GM19324 (cell line): ENCODE measurements around the gene BCL2L13.
"Not testable (repeated sequence)": the region's sequence is repeated elsewhere in the genome, so short reads cannot be mapped to it uniquely, and the experiment has no call there.

ENCODE experiments used
- ATAC-seq: cut with Tn5 transposase; IDR thresholded peaks from one replicate; pipeline ENCODE4 v1.9.1; 2021; ENCODE audit warnings: mild to moderate bottlenecking, moderate library complexity; ENCODE audit not compliant: unreplicated experiment, low FRiP score

Gene BCL2L13

GRCh38 chr22:17634696-17635095 is 3.9 kb upstream of the BCL2L13 start:
- no peak for ATAC-seq

- ATAC-seq: not testable (repeated sequence)
Observed at GRCh38 chr22:17636850-17637249, 1.7 kb upstream of the BCL2L13 start.

GRCh38 chr22:17637490-17638181 is 921 bp upstream of the BCL2L13 start:
- ATAC-seq: no peak

- no peak for ATAC-seq
Observed at GRCh38 chr22:17638182-17638431, 450 bp upstream of the BCL2L13 start.

GRCh38 chr22:17639247-17639741 is 737 bp downstream of the BCL2L13 start:
- ATAC-seq: no peak

- ATAC-seq: no peak
Observed at GRCh38 chr22:17641269-17641668, 2.7 kb downstream of the BCL2L13 start.

GRCh38 chr22:17642357-17642756 is 3.8 kb downstream of the BCL2L13 start:
- not testable (repeated sequence) for ATAC-seq

- no peak for ATAC-seq
Observed at GRCh38 chr22:17647452-17647851, 8.9 kb downstream of the BCL2L13 start.

- no peak for ATAC-seq
Observed at GRCh38 chr22:17647991-17648390, 9.4 kb downstream of the BCL2L13 start.

GRCh38 chr22:17648569-17648968 is 10.0 kb downstream of the BCL2L13 start:
- no peak for ATAC-seq

GRCh38 chr22:17655289-17655688 is 16.7 kb downstream of the BCL2L13 start:
- no peak for ATAC-seq

- no peak for ATAC-seq
Observed at GRCh38 chr22:17656870-17657395, 18.4 kb downstream of the BCL2L13 start.

GRCh38 chr22:17664414-17665055 is 26.0 kb downstream of the BCL2L13 start:
- no peak for ATAC-seq

GRCh38 chr22:17665248-17665647 is 26.7 kb downstream of the BCL2L13 start:
- no peak for ATAC-seq

GRCh38 chr22:17665854-17666253 is 27.3 kb downstream of the BCL2L13 start:
- no peak for ATAC-seq

GRCh38 chr22:17671521-17672092 is 33.0 kb downstream of the BCL2L13 start:
- ATAC-seq: not testable (repeated sequence)

- ATAC-seq: no peak
Observed at GRCh38 chr22:17672417-17672991, 33.9 kb downstream of the BCL2L13 start.

GRCh38 chr22:17674152-17674551 is 35.6 kb downstream of the BCL2L13 start:
- ATAC-seq: no peak

- no peak for ATAC-seq
Observed at GRCh38 chr22:17675584-17675983, 37.0 kb downstream of the BCL2L13 start.

- no peak for ATAC-seq
Observed at GRCh38 chr22:17678817-17679385, 40.3 kb downstream of the BCL2L13 start.

- ATAC-seq: no peak
Observed at GRCh38 chr22:17684245-17684644, 45.7 kb downstream of the BCL2L13 start.
